ENCODE measurements around the gene CLDN3. TPM values are rescaled to one million over a fixed set of nuclear protein-coding genes. Genes with fewer than 3 reads are reported as not detected.

The CLDN3 gene
- polyA plus RNA-seq, 1 donor from 2014 or later = not detected

- Mint-ChIP-seq H3K9me3 (no peaks in the 10 kb centered on the region), H3K27ac (no peak overlapping the region), H3K4me3 (no peak overlapping the region), H3K4me1 (no peaks in the 10 kb centered on the region), H3K27me3 (peaks cover 4% of the 10 kb centered on the region), H3K36me3 (peaks cover 3% of the 10 kb centered on the region)
These were observed 19.9 kb downstream of the CLDN3 start for GRCh38 chr7:73749931-73750776.

- Mint-ChIP-seq H3K4me3 (no peak overlapping the region), H3K27me3 (peaks cover 4% of the 10 kb centered on the region), H3K4me1 (peaks cover 0 to 1% (median 0%) of the 10 kb centered on the region in 3 donors), H3K27ac (peak overlapping the region in 1 of 3 donors; percentile 33), H3K36me3 (peaks cover 4% of the 10 kb centered on the region), H3K9me3 (no peaks in the 10 kb centered on the region)
These were observed 23.7 kb downstream of the CLDN3 start for GRCh38 chr7:73746378-73746777.

GRCh38 chr7:73742753-73743641 lies 27.1 kb downstream of the CLDN3 start:
- Mint-ChIP-seq H3K4me3 (peak overlapping the region in 2 of 4 donors; percentile 7 to 37), H3K4me1 (peaks cover 0 to 5% (median 2%) of the 10 kb centered on the region in 3 donors), H3K9me3 (no peaks in the 10 kb centered on the region), H3K27ac (peak overlapping the region in 2 of 3 donors; percentile 32 to 64), H3K27me3 (no peaks in the 10 kb centered on the region), H3K36me3 (peaks cover 2% of the 10 kb centered on the region)

GRCh38 chr7:73742338-73742752 lies 27.7 kb downstream of the CLDN3 start:
- H3K4me1 Mint-ChIP-seq = peaks cover 0 to 5% (median 5%) of the 10 kb centered on the region in 3 donors
- peak overlapping the region in 2 of 3 donors; percentile 32 to 53 for H3K27ac Mint-ChIP-seq
- peak overlapping the region in 1 of 4 donors; percentile 7 for H3K4me3 Mint-ChIP-seq
- H3K27me3 Mint-ChIP-seq = no peaks in the 10 kb centered on the region
- no peaks in the 10 kb centered on the region for H3K9me3 Mint-ChIP-seq
- H3K36me3 Mint-ChIP-seq = peaks cover 2% of the 10 kb centered on the region

- no peaks in the 10 kb centered on the region for H3K27me3 Mint-ChIP-seq
- peak overlapping the region in 1 of 3 donors; percentile 32 for H3K27ac Mint-ChIP-seq
- no peaks in the 10 kb centered on the region for H3K9me3 Mint-ChIP-seq
- H3K4me1 Mint-ChIP-seq = peaks cover 0 to 5% (median 5%) of the 10 kb centered on the region in 3 donors
- peaks cover 2% of the 10 kb centered on the region for H3K36me3 Mint-ChIP-seq
- H3K4me3 Mint-ChIP-seq = peak overlapping the region in 1 of 4 donors; percentile 7
These were observed 28.5 kb downstream of the CLDN3 start for GRCh38 chr7:73741600-73741999.

GRCh38 chr7:73740771-73741170 lies 29.3 kb downstream of the CLDN3 start:
- H3K9me3 Mint-ChIP-seq = no peaks in the 10 kb centered on the region
- H3K27ac Mint-ChIP-seq = peak overlapping the region in 1 of 3 donors; percentile 51
- H3K36me3 Mint-ChIP-seq = peaks cover 2% of the 10 kb centered on the region
- H3K4me3 Mint-ChIP-seq = peak overlapping the region in 3 of 4 donors; percentile 52 to 91 (median 65)
- H3K4me1 Mint-ChIP-seq = peaks cover 0 to 5% (median 5%) of the 10 kb centered on the region in 3 donors
- H3K27me3 Mint-ChIP-seq = no peaks in the 10 kb centered on the region

- Mint-ChIP-seq H3K4me3 (peak overlapping the region in 3 of 4 donors; percentile 52 to 91 (median 65)), H3K36me3 (peaks cover 2% of the 10 kb centered on the region), H3K27ac (peak overlapping the region in 1 of 3 donors; percentile 51), H3K9me3 (no peaks in the 10 kb centered on the region), H3K27me3 (no peaks in the 10 kb centered on the region), H3K4me1 (peaks cover 0 to 5% (median 5%) of the 10 kb centered on the region in 3 donors)
These were observed 29.9 kb downstream of the CLDN3 start for GRCh38 chr7:73740212-73740611.

- H3K36me3 Mint-ChIP-seq = peaks cover 2% of the 10 kb centered on the region
- H3K27me3 Mint-ChIP-seq = no peaks in the 10 kb centered on the region
- peaks cover 4 to 11% (median 8%) of the 10 kb centered on the region in 3 donors for H3K4me1 Mint-ChIP-seq
- no peaks in the 10 kb centered on the region for H3K9me3 Mint-ChIP-seq
- peak overlapping the region; percentile 69 to 94 (median 78) for H3K27ac Mint-ChIP-seq
- H3K4me3 Mint-ChIP-seq = peak overlapping the region; percentile 90 to 96 (median 92)
These were observed 30.7 kb downstream of the CLDN3 start for GRCh38 chr7:73739387-73739767.

GRCh38 chr7:73738612-73739386 lies 31.3 kb downstream of the CLDN3 start, which contains the start of gene ABHD11:
TSS of gene ABHD11 (minus strand) at chr7:73738802. CDS start at chr7:73738770, 32 bp downstream.
- Mint-ChIP-seq H3K27me3 (no peaks in the 10 kb centered on the region), H3K4me3 (peak within 1 kb of the TSS; percentile 90 to 96 (median 92))

GRCh38 chr7:73738220-73738611 lies 31.9 kb downstream of the CLDN3 start:
- Mint-ChIP-seq H3K36me3 (no peaks in the 10 kb centered on the region), H3K4me1 (peaks cover 4 to 11% (median 8%) of the 10 kb centered on the region in 3 donors), H3K27me3 (no peaks in the 10 kb centered on the region), H3K27ac (peak overlapping the region; percentile 31 to 83 (median 78)), H3K9me3 (no peaks in the 10 kb centered on the region), H3K4me3 (peak overlapping the region; percentile 90 to 96 (median 92))

More at GRCh38 chr7:73738612-73739386, 31.3 kb downstream of the CLDN3 start, which contains the start of gene ABHD11:
- Mint-ChIP-seq H3K9me3 (no peaks in the 10 kb centered on the region), H3K27ac (peak within 1 kb of the TSS; percentile 69 to 94 (median 78)), H3K4me1 (peaks cover 4 to 11% (median 8%) of the 10 kb centered on the region in 3 donors), H3K36me3 (no peaks in the 10 kb centered on the region)

GRCh38 chr7:73737491-73738219 lies 32.4 kb downstream of the CLDN3 start:
- Mint-ChIP-seq H3K4me1 (peaks cover 4 to 11% (median 8%) of the 10 kb centered on the region in 3 donors), H3K9me3 (no peaks in the 10 kb centered on the region), H3K27me3 (no peaks in the 10 kb centered on the region), H3K36me3 (no peaks in the 10 kb centered on the region), H3K27ac (peak overlapping the region; percentile 31 to 83 (median 78)), H3K4me3 (peak overlapping the region; percentile 90 to 96 (median 92))

GRCh38 chr7:73736885-73737284 lies 33.2 kb downstream of the CLDN3 start:
- Mint-ChIP-seq H3K36me3 (no peaks in the 10 kb centered on the region), H3K9me3 (no peaks in the 10 kb centered on the region), H3K4me3 (peak overlapping the region; percentile 21 to 90 (median 73)), H3K4me1 (peaks cover 4 to 11% (median 8%) of the 10 kb centered on the region in 3 donors), H3K27ac (no peak overlapping the region), H3K27me3 (no peaks in the 10 kb centered on the region)

GRCh38 chr7:73735528-73735905 lies 34.6 kb downstream of the CLDN3 start:
- peaks cover 4 to 11% (median 7%) of the 10 kb centered on the region in 3 donors for H3K4me1 Mint-ChIP-seq
- H3K36me3 Mint-ChIP-seq = no peaks in the 10 kb centered on the region
- H3K27me3 Mint-ChIP-seq = no peaks in the 10 kb centered on the region
- H3K27ac Mint-ChIP-seq = no peak overlapping the region
- H3K9me3 Mint-ChIP-seq = no peaks in the 10 kb centered on the region
- H3K4me3 Mint-ChIP-seq = no peak overlapping the region
